H1 (cell line): ENCODE measurements around the gene ADRA2B.

Experiments used
- HDAC6 ChIP-seq: IDR thresholded peaks from one replicate; pipeline ENCODE4 v1.7.1; 2012; ENCODE audit warnings: low read depth, mild to moderate bottlenecking, inconsistent platforms, low read length, moderate library complexity
- POLR2AphosphoS5 ChIP-seq: IDR thresholded peaks from 2 replicates; pipeline ENCODE4 v1.6.1; 2011; ENCODE audit warnings: low read depth, low read length

DNA sequence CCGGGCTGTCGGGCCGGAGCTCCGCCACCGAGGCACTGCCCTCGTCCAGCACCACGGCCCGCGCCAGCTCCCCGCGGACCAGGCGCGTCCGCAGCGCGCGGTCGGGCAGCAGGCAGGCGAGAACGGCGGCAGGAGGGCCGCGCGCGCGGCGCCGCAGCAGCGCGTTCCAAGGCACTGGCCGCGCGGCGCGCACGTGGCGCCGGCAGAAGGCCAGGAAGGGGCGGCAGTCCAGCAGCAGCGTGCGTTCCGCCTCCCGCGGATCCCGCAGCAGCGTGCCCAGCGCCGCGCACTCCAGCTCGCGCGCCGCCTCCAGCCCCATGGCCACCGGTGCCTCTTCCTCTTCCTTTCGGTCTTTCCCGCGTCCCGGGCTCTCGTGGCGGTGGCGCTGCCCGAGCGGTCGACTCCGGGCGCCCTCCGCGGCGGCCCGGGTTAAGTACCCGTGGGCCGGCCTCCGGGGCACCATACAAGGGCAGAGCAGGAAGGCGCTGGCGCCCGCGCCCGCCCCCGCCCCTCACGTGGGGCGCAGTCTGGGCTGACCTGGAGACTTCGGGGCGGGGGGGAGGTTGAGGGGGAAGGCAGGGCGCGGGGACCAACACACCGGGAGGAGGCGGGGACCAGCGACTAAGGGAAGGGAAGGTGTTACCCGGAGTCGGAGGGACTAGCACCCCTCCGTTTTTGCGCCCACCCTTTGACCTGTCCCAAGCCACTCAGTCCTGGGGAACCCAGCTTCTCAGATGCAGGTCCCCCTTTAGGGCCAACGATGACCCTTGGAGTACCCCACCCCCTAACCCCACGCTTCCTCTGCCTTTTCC is 28.9 kb upstream of the ADRA2B start, which contains the start of gene DUSP2:
- no peak for TF ChIP-seq POLR2AphosphoS5
- TF ChIP-seq HDAC6 = no peak
